HepG2 (cell line): ENCODE measurements around the gene AXIN2. TPM values are rescaled to one million over a fixed set of nuclear protein-coding genes. Genes with fewer than 3 reads are reported as not detected.

Experiments
- ATM ChIP-seq: fragments of 450-650 bp; IDR thresholded peaks from 2 replicates; pipeline ENCODE4 v1.7.1; 2017; ENCODE audit warnings: mild to moderate bottlenecking, borderline replicate concordance
- HOXA7 ChIP-seq: sonication (generic); formaldehyde crosslinking; IDR thresholded peaks from 2 replicates; pipeline ENCODE4 v1.8.1; 2022; ENCODE audit warnings: mild to moderate bottlenecking, missing genetic modification reagents, moderate library complexity
- KDM5B ChIP-seq: sonication (generic); formaldehyde crosslinking; IDR thresholded peaks from 2 replicates; pipeline ENCODE4 v1.4.0; 2020; ENCODE audit warnings: missing genetic modification reagents, mild to moderate bottlenecking, borderline replicate concordance
- KDM6A ChIP-seq: IDR thresholded peaks from 2 replicates; pipeline ENCODE4 v1.6.1; 2016; ENCODE audit warnings: low read depth
- MEF2D ChIP-seq: sonication (generic); formaldehyde crosslinking; IDR thresholded peaks from 2 replicates; pipeline ENCODE4 v1.5.1; 2020; ENCODE audit warnings: mild to moderate bottlenecking, missing genetic modification reagents
- NCOA5 ChIP-seq: sonication (generic); formaldehyde crosslinking; IDR thresholded peaks from 2 replicates; pipeline ENCODE4 v1.4.0; 2020; ENCODE audit warnings: missing genetic modification reagents
- NONO ChIP-seq, 2 experiments: fragments of 450-650 bp in 1 of 2; sonication (generic) in 1 of 2; formaldehyde crosslinking in 1 of 2; IDR thresholded peaks in 1 of 2; conservative IDR thresholded peaks in 1 of 2; 2 replicates each; pipeline versions ENCODE4 v1.6.1 to v1.8.0; 2017 to 2022; ENCODE audit warnings: mild to moderate bottlenecking in 1 of 2, missing genetic modification reagents in 1 of 2, moderate library complexity in 1 of 2
- XBP1 ChIP-seq: sonication (generic); formaldehyde crosslinking; IDR thresholded peaks from 2 replicates; pipeline ENCODE4 v1.5.0; 2020; ENCODE audit warnings: missing genetic modification reagents
- ZBTB3 ChIP-seq: sonication (generic); formaldehyde crosslinking; IDR thresholded peaks from 2 replicates; pipeline ENCODE4 v1.4.0; 2020; ENCODE audit warnings: low read depth, mild to moderate bottlenecking, moderate library complexity, missing genetic modification reagents, borderline replicate concordance
- ZNF263 ChIP-seq: sonication (generic); formaldehyde crosslinking; IDR thresholded peaks from 2 replicates; pipeline ENCODE4 v1.4.0; 2020; ENCODE audit warnings: missing genetic modification reagents
- ZNF737 ChIP-seq: sonication (generic); formaldehyde crosslinking; IDR thresholded peaks from 2 replicates; pipeline ENCODE4 v1.5.0; 2020; ENCODE audit warnings: missing genetic modification reagents, mild to moderate bottlenecking, borderline replicate concordance
- ZNF781 ChIP-seq: sonication (generic); formaldehyde crosslinking; IDR thresholded peaks from 2 replicates; pipeline ENCODE4 v1.5.1; 2020; ENCODE audit warnings: borderline replicate concordance, mild to moderate bottlenecking, missing genetic modification reagents; ENCODE audit errors: not compliant biosample characterization
- ZNF83 ChIP-seq: sonication (generic); formaldehyde crosslinking; IDR thresholded peaks from 2 replicates; pipeline ENCODE4 v1.4.0; 2020; ENCODE audit warnings: missing genetic modification reagents, mild to moderate bottlenecking, borderline replicate concordance
- polyA plus RNA-seq, 8 experiments: library from polyadenylated mRNA; depleted of rRNA in 3 of 8; stranded (reverse) in 7 of 8; unstranded in 1 of 8; fragments of >200 nt; fragmentation: Illumina TruSeq in 4 of 8; extraction: Trizol in 4 of 8; gene quantifications; 2 replicates each; pipeline versions ENCODE4 v1.2.1 to v1.2.3, GENCODE V29; 2011 to 2016; ENCODE audit warnings: low read depth in 4 of 8, missing spikeins in 1 of 8, mixed read lengths in 1 of 8; ENCODE audit not compliant: insufficient read depth in 1 of 8
- total RNA-seq, 5 experiments: library from RNA; depleted of rRNA; stranded (reverse); fragments of >200 nt; fragmentation: Illumina TruSeq; extraction: Trizol; gene quantifications; 2 replicates each; pipeline ENCODE4 v1.2.3, GENCODE V29; 2016; ENCODE audit warnings: low read depth in 1 of 5
- TF ChIP-seq, protein P1 (sequence below): sonication (generic); formaldehyde crosslinking; IDR thresholded peaks from 2 replicates; pipeline ENCODE4 v1.8.0; 2022; ENCODE audit warnings: mild to moderate bottlenecking, missing genetic modification reagents, borderline replicate concordance
- TF ChIP-seq, protein P2 (sequence below): sonication (generic); formaldehyde crosslinking; conservative IDR thresholded peaks from 2 replicates; pipeline ENCODE4 v1.4.0; 2020; ENCODE audit warnings: missing genetic modification reagents
- TF ChIP-seq, protein P3 (sequence below): IDR thresholded peaks from 2 replicates; pipeline ENCODE4 v1.6.1; 2016; ENCODE audit warnings: control low read depth
- TF ChIP-seq, protein P4 (sequence below): fragments of 450-650 bp; IDR thresholded peaks from 2 replicates; pipeline ENCODE4 v1.6.1; 2017; ENCODE audit warnings: mild to moderate bottlenecking
- TF ChIP-seq, protein P5 (sequence below): sonication (generic); formaldehyde crosslinking; IDR thresholded peaks from 2 replicates; pipeline ENCODE4 v1.8.0; 2022; ENCODE audit warnings: missing genetic modification reagents, mild to moderate bottlenecking, moderate library complexity, borderline replicate concordance

AXIN2 gene
- total and polyA plus RNA-seq, 2 of the 13 experiments (the other 11 are each of a cell fraction or from before 2014, with no cell fraction given): 58.6 to 63.4 TPM

DNA sequence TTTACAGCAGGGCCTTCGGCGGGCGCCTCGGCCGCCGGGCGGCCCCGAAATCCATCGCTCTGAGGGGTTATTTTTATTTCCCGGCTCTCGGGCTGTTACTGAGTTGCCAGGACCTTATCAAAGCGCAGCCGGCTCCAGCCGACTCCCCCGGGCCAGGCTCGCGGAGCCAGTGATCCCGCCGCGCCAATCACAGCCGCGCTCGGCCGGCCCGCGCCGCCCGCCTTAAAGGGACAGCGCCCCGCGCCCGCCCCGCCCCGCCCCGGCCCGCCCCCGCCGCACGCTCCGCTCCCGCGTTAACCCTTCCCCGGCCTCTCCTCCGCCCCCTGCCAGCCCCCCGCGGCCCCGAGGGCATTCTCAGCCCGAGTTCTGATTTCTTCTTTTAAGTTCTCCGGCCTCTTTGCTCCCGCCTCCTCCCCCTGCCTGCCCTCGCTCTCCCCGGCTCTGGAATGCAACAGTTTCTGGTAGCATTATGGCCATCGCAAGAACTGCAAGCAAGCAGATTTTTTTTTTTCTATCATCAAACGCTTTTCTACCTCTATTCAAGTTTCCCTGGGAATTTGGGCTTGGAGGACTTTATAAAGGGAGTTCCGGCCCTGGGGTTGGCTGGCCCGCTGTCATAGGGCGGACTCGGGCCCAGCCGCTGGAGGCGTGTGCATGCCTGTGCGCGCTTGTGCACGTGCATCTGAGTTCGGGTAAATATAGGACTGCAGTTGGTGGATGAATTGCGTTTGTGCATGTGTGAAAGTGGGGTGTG, at the start of gene AXIN2 (continued):
- TF ChIP-seq, protein P1, sequence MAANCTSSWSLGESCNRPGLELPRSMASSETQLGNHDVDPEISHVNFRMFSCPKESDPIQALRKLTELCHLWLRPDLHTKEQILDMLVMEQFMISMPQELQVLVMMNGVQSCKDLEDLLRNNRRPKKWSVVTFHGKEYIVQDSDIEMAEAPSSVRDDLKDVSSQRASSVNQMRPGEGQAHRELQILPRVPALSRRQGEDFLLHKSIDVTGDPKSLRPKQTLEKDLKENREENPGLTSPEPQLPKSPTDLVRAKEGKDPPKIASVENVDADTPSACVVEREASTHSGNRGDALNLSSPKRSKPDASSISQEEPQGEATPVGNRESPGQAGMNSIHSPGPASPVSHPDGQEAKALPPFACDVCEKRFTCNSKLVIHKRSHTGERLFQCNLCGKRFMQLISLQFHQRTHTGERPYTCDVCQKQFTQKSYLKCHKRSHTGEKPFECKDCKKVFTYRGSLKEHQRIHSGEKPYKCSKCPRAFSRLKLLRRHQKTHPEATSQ (CRISPR knock-in tag): peak; percentile 94
- TF ChIP-seq ATM (no peak), NONO (IDR thresholded peaks at IDR 0.05) (no peak), NONO (CRISPR knock-in tag; conservative IDR thresholded peaks at IDR 0.05) (peak; percentile 62; the same call in 1 of the 2 replicates), KDM5B (peak; percentile 94), MEF2D (CRISPR knock-in tag) (peak; percentile 77; the same call in 1 of the 2 replicates), ZNF83 (CRISPR knock-in tag) (peak; percentile 95), ZNF737 (CRISPR knock-in tag) (peak; percentile 94; the same call in 1 of the 2 replicates), ZNF263 (peak; percentile 85), ZNF781 (CRISPR knock-in tag) (peak; percentile 99), NCOA5 (CRISPR knock-in tag) (peak; percentile 84; the same call in 1 of the 2 replicates), KDM6A (no peak), HOXA7 (CRISPR knock-in tag) (peak; percentile 86; the same call in 1 of the 2 replicates), ZBTB3 (CRISPR knock-in tag) (peak; percentile 81; the same call in 1 of the 2 replicates), XBP1 (CRISPR knock-in tag) (peak; percentile 86)
- TF ChIP-seq, protein P2, sequence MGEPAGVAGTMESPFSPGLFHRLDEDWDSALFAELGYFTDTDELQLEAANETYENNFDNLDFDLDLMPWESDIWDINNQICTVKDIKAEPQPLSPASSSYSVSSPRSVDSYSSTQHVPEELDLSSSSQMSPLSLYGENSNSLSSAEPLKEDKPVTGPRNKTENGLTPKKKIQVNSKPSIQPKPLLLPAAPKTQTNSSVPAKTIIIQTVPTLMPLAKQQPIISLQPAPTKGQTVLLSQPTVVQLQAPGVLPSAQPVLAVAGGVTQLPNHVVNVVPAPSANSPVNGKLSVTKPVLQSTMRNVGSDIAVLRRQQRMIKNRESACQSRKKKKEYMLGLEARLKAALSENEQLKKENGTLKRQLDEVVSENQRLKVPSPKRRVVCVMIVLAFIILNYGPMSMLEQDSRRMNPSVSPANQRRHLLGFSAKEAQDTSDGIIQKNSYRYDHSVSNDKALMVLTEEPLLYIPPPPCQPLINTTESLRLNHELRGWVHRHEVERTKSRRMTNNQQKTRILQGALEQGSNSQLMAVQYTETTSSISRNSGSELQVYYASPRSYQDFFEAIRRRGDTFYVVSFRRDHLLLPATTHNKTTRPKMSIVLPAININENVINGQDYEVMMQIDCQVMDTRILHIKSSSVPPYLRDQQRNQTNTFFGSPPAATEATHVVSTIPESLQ: no peak
- TF ChIP-seq, protein P3, sequence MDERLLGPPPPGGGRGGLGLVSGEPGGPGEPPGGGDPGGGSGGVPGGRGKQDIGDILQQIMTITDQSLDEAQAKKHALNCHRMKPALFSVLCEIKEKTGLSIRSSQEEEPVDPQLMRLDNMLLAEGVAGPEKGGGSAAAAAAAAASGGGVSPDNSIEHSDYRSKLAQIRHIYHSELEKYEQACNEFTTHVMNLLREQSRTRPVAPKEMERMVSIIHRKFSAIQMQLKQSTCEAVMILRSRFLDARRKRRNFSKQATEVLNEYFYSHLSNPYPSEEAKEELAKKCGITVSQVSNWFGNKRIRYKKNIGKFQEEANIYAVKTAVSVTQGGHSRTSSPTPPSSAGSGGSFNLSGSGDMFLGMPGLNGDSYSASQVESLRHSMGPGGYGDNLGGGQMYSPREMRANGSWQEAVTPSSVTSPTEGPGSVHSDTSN: no peak
- TF ChIP-seq, protein P4, sequence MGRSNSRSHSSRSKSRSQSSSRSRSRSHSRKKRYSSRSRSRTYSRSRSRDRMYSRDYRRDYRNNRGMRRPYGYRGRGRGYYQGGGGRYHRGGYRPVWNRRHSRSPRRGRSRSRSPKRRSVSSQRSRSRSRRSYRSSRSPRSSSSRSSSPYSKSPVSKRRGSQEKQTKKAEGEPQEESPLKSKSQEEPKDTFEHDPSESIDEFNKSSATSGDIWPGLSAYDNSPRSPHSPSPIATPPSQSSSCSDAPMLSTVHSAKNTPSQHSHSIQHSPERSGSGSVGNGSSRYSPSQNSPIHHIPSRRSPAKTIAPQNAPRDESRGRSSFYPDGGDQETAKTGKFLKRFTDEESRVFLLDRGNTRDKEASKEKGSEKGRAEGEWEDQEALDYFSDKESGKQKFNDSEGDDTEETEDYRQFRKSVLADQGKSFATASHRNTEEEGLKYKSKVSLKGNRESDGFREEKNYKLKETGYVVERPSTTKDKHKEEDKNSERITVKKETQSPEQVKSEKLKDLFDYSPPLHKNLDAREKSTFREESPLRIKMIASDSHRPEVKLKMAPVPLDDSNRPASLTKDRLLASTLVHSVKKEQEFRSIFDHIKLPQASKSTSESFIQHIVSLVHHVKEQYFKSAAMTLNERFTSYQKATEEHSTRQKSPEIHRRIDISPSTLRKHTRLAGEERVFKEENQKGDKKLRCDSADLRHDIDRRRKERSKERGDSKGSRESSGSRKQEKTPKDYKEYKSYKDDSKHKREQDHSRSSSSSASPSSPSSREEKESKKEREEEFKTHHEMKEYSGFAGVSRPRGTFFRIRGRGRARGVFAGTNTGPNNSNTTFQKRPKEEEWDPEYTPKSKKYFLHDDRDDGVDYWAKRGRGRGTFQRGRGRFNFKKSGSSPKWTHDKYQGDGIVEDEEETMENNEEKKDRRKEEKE: no peak
- TF ChIP-seq, protein P5, sequence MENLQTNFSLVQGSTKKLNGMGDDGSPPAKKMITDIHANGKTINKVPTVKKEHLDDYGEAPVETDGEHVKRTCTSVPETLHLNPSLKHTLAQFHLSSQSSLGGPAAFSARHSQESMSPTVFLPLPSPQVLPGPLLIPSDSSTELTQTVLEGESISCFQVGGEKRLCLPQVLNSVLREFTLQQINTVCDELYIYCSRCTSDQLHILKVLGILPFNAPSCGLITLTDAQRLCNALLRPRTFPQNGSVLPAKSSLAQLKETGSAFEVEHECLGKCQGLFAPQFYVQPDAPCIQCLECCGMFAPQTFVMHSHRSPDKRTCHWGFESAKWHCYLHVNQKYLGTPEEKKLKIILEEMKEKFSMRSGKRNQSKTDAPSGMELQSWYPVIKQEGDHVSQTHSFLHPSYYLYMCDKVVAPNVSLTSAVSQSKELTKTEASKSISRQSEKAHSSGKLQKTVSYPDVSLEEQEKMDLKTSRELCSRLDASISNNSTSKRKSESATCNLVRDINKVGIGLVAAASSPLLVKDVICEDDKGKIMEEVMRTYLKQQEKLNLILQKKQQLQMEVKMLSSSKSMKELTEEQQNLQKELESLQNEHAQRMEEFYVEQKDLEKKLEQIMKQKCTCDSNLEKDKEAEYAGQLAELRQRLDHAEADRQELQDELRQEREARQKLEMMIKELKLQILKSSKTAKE (CRISPR knock-in tag): peak; percentile 84
